ENCODE measurements around the gene GTF2B. TPM values are rescaled to one million over a fixed set of nuclear protein-coding genes. Genes with fewer than 3 reads are reported as not detected.
"Not testable (repeated sequence)": the region's sequence is repeated elsewhere in the genome, so short reads cannot be mapped to it uniquely, and the experiment has no call there.

The GTF2B gene
- 13.7 TPM for total RNA-seq

- Histone ChIP-seq H3K4me3 (peak within 1 kb of the TSS; percentile 62 to 95), H3K9me3 (no peaks in the 10 kb centered on the region), H3K36me3 (peaks cover 6 to 11% of the 10 kb centered on the region in 2 donors), H3K27ac (peak within 1 kb of the TSS; percentile 91 to 99), H3K4me1 (peaks cover 2 to 11% of the 10 kb centered on the region in 2 donors), H3K27me3 (no peaks in the 10 kb centered on the region)
- peak; percentile 78 to 96 for DNase-seq (ENCODE audit: low spot score in 2 of 2)
- intact Hi-C loops (cut with DNase I): loop anchor here (2.0 to 10.0 kb wide), 4 partner anchors 131 to 1977 kb away; partner anchors contain the start of genes GBP3, HS2ST1, PKN2 and SELENOF
- TF ChIP-seq, protein P1, sequence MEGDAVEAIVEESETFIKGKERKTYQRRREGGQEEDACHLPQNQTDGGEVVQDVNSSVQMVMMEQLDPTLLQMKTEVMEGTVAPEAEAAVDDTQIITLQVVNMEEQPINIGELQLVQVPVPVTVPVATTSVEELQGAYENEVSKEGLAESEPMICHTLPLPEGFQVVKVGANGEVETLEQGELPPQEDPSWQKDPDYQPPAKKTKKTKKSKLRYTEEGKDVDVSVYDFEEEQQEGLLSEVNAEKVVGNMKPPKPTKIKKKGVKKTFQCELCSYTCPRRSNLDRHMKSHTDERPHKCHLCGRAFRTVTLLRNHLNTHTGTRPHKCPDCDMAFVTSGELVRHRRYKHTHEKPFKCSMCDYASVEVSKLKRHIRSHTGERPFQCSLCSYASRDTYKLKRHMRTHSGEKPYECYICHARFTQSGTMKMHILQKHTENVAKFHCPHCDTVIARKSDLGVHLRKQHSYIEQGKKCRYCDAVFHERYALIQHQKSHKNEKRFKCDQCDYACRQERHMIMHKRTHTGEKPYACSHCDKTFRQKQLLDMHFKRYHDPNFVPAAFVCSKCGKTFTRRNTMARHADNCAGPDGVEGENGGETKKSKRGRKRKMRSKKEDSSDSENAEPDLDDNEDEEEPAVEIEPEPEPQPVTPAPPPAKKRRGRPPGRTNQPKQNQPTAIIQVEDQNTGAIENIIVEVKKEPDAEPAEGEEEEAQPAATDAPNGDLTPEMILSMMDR (IDR thresholded peaks at IDR 0.05): peak in 1 of 3 experiments; percentile 6
These were observed at the start of gene GTF2B for GRCh38 chr1:88891318-88891950. GTF2B (minus strand) TSS chr1:88891567; CDS start chr1:88891499, 68 bp downstream.

- H3K4me3 ChIP-seq; intact Hi-C loops (cut with DNase I); H3K27ac ChIP-seq; DNase-seq (ENCODE audit: low spot score in 2 of 2); H3K4me1 ChIP-seq; H3K9me3 ChIP-seq; H3K27me3 ChIP-seq: not testable (repeated sequence)
- H3K36me3 ChIP-seq: peaks cover 38 to 64% of the 10 kb centered on the region in 2 donors
These were observed 47.2 kb upstream of the GTF2B start for GRCh38 chr1:88938528-88938927.

- no peak for DNase-seq (ENCODE audit: low spot score in 2 of 2)
- intact Hi-C loops (cut with DNase I): no loop called here
- Histone ChIP-seq H3K9me3 (no peaks in the 10 kb centered on the region), H3K4me3 (no peak overlapping the region), H3K27me3 (no peaks in the 10 kb centered on the region), H3K36me3 (peaks cover 22 to 59% of the 10 kb centered on the region in 2 donors), H3K27ac (no peak overlapping the region), H3K4me1 (peaks cover 0 to 4% of the 10 kb centered on the region in 2 donors)
- TF ChIP-seq, protein P1 (IDR thresholded peaks at IDR 0.05): no peak
These were observed 45.5 kb upstream of the GTF2B start for GRCh38 chr1:88936760-88937342.

GRCh38 chr1:88936223-88936523 lies 44.8 kb upstream of the GTF2B start:
- DNase-seq (ENCODE audit: low spot score in 2 of 2): no peak
- Histone ChIP-seq H3K36me3 (peaks cover 18 to 52% of the 10 kb centered on the region in 2 donors), H3K4me3 (no peak overlapping the region), H3K27me3 (no peaks in the 10 kb centered on the region), H3K27ac (no peak overlapping the region), H3K9me3 (no peaks in the 10 kb centered on the region), H3K4me1 (peaks cover 0 to 4% of the 10 kb centered on the region in 2 donors)
- intact Hi-C loops (cut with DNase I): no loop called here
- TF ChIP-seq, protein P1 (IDR thresholded peaks at IDR 0.05): no peak

GRCh38 chr1:88935522-88936222 lies 44.3 kb upstream of the GTF2B start:
- Histone ChIP-seq H3K27me3 (no peaks in the 10 kb centered on the region), H3K27ac (no peak overlapping the region), H3K4me1 (peaks cover 0 to 4% of the 10 kb centered on the region in 2 donors), H3K36me3 (peaks cover 17 to 47% of the 10 kb centered on the region in 2 donors), H3K4me3 (no peak overlapping the region), H3K9me3 (no peaks in the 10 kb centered on the region)
- TF ChIP-seq, protein P1 (IDR thresholded peaks at IDR 0.05): peak; percentile 36 to 65 (median 65)
- no peak for DNase-seq (ENCODE audit: low spot score in 2 of 2)
- intact Hi-C loops (cut with DNase I): no loop called here

DNA sequence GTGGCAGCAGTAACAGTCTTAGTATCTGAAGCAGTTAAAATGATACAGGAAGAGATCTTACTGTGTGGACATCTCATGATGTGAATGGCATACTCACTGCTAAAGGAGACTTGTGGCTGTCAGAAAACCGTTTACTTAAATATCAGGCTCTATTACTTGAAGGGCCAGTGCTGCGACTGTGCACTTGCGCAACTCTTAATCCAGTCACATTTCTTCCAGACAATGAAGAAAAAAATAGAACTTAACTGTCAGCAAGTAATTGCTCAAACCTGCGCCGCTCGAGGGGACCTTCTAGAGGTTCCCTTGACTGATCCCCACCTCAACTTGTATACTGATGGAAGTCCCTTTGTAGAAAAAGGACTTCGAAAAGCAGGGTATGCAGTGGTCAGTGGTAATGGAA lies 38.8 kb upstream of the GTF2B start:
- H3K27me3 ChIP-seq; intact Hi-C loops (cut with DNase I); DNase-seq (ENCODE audit: low spot score in 2 of 2); H3K9me3 ChIP-seq; H3K4me1 ChIP-seq; H3K4me3 ChIP-seq; H3K27ac ChIP-seq: not testable (repeated sequence)
- H3K36me3 ChIP-seq: peaks cover 13 to 36% of the 10 kb centered on the region in 2 donors

All from ascending aorta (tissue), 2 donors.